Measurements from ENCODE around the gene KCNH2.

GRCh38 chr7:150981644-150982043, 3.5 kb upstream of the KCNH2 start:
- TF ChIP-seq TAF1 (IDR thresholded peaks at IDR 0.05; ENCODE audit: borderline replicate concordance, insufficient read depth, low read length) (no peak), REST (IDR thresholded peaks at IDR 0.05; ENCODE audit: insufficient read depth in 1 of 2, low read depth in 2 of 2, low read length in 2 of 2) (no peak)
